H1 (cell line): Measurements from ENCODE around the gene VMP1. TPM values are rescaled to one million over a fixed set of nuclear protein-coding genes. Genes with fewer than 3 reads are reported as not detected.

Experiments used
- CBX8 ChIP-seq: fragments of 300-800, 300-1000 bp; sonication (generic); IDR thresholded peaks from 2 replicates; pipeline ENCODE4 v1.7.1; 2016; ENCODE audit warnings: low read depth, low read length, borderline replicate concordance
- CEBPB ChIP-seq: IDR thresholded peaks from 2 replicates; pipeline ENCODE4 v1.6.1; 2012; ENCODE audit warnings: low read depth, low read length
- HDAC6 ChIP-seq: IDR thresholded peaks from one replicate; pipeline ENCODE4 v1.7.1; 2012; ENCODE audit warnings: low read depth, mild to moderate bottlenecking, inconsistent platforms, low read length, moderate library complexity
- RAD21 ChIP-seq, 2 experiments: IDR thresholded peaks in 1 of 2; conservative IDR thresholded peaks in 1 of 2; 2 replicates each; pipeline ENCODE4 v1.6.1; 2011; ENCODE audit warnings: low read depth in 2 of 2, low read length in 2 of 2, improper control_type of control experiment in 1 of 2, inconsistent platforms in 1 of 2, mild to moderate bottlenecking in 1 of 2, moderate library complexity in 1 of 2
- SAP30 ChIP-seq: fragments of 300-600 bp; sonication (generic); IDR thresholded peaks from 2 replicates; pipeline ENCODE4 v1.7.1; 2012; ENCODE audit warnings: low read length, moderate library complexity, mild to moderate bottlenecking, inconsistent platforms; ENCODE audit not compliant: insufficient read depth, insufficient replicate concordance
- polyA plus RNA-seq, 7 experiments: library from polyadenylated mRNA; depleted of rRNA in 3 of 7; stranded (reverse) in 5 of 7; unstranded in 2 of 7; fragments of >200 nt in 5 of 7; fragments of 200-250 nt in 2 of 7; gene quantifications; 1 replicate in 5 of 7; 2 replicates in 1 of 7; 4 replicates in 1 of 7; pipeline versions ENCODE4 v1.2.1 to v1.2.3, GENCODE V29; 2011 to 2013; ENCODE audit warnings: missing spikeins in 2 of 7, mixed read lengths in 2 of 7
- total RNA-seq: library from RNA; stranded (reverse); fragmentation: NEBNext Ultra II Directional; extraction: Animal tissue kit (Norgen Biotek cat#: 25700); gene quantifications from 2 replicates; pipeline ENCODE4 v1.2.1, GENCODE V29; 2021

The VMP1 gene
- total and polyA plus RNA-seq, 2 of the 8 experiments (the other 6 are each of a cell fraction or from before 2014, with no cell fraction given) = 45.0 to 92.7 TPM

- TF ChIP-seq SAP30 (peak; percentile 51), CEBPB (no peak), HDAC6 (no peak), RAD21 (IDR thresholded peaks at IDR 0.05 in 1 of 2, conservative IDR thresholded peaks at IDR 0.05 in 1 of 2; ENCODE audit: low read depth in 2 of 2, low read length in 2 of 2) (no peak), CBX8 (no peak)
- TF ChIP-seq, all 59 proteins: peak for 2
These were observed 547 bp downstream of the VMP1 start (continued) for GRCh38 chr17:59707971-59708430.
